GM18519 (cell line): Measurements from ENCODE around the gene CFAP46.
"Not testable (repeated sequence)": the region's sequence is repeated elsewhere in the genome, so short reads cannot be mapped to it uniquely, and the experiment has no call there.

Source experiments
- ATAC-seq: cut with Tn5 transposase; IDR thresholded peaks from one replicate; pipeline ENCODE4 v1.9.1; 2021; ENCODE audit warnings: mild to moderate bottlenecking, moderate library complexity; ENCODE audit not compliant: unreplicated experiment, low FRiP score

Gene CFAP46

DNA sequence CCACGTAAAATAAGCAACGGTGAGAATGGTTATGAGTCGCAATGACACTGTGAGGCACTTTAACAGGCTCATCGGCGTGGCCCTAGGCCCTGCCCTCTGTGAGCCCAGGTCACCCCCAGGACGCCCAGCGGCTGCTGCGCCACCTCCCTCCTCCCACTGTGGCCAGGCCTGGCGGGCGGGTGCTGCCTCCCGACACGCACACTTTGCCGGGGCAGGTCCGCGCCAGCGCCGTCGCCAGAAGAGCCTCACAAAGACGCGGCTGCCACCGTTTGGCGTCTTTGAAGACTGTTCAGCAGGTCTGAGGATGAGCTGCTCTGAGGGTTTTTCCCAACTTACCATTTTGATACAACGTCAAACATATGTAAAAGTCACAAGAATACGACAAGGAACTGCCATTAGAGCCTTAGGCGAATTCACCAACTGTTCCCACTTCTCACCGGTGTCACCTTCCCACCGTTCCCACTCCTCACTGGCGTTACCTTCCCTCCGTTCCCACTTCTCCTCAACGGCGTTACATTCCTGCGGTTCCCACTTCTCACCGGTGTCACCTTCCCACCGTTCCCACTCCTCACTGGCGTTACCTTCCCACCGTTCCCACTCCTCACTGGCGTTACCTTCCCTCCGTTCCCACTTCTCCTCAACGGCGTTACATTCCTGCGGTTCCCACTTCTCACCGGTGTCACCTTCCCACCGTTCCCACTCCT is 22.5 kb upstream of the CFAP46 start:
- not testable (repeated sequence) for ATAC-seq

DNA sequence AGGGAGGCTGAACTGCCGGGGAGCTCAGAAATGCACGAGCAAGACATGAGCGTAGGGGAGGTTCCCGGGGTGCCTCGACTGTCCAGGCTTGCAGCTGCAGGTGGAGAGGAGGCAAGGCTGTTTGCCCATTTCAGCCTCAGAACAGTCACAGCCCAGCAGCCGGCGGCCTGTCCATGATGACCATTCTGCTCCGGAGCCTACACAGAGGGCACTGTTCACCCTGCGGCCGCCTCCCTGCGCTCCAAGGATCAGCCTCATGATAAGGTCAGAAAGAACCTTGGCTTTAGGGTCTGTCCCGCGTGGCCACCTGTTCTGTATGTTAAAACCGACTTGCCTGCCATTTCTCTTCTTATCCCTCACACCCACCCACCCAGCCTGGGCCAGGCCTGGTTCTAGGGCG is 21.9 kb upstream of the CFAP46 start:
- no peak for ATAC-seq

DNA sequence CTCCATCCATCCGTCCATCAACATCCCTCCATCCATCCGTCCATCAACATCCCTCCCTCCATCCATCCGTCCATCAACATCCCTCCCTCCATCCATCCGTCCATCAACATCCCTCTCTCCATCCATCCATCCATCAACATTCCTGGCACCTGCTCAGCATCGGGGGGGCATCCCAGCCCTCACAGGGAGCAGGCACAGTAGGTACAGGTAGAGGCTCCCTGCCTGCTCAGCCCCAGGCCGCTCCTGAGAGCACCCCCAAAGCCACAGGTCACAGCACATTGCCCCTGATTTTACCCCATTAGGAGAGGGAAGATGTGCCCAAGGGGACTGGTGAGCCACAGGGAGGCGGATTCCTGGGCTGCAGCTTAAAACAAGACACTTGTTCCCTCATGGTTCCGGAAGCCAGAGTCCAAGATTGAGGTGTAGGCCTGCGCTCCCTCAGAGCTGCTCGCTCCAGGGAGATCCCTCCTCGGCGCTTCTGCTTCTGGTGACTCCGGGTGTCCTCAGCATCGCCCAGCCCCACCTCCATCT is 21.1 kb upstream of the CFAP46 start:
- ATAC-seq, result no peak

DNA sequence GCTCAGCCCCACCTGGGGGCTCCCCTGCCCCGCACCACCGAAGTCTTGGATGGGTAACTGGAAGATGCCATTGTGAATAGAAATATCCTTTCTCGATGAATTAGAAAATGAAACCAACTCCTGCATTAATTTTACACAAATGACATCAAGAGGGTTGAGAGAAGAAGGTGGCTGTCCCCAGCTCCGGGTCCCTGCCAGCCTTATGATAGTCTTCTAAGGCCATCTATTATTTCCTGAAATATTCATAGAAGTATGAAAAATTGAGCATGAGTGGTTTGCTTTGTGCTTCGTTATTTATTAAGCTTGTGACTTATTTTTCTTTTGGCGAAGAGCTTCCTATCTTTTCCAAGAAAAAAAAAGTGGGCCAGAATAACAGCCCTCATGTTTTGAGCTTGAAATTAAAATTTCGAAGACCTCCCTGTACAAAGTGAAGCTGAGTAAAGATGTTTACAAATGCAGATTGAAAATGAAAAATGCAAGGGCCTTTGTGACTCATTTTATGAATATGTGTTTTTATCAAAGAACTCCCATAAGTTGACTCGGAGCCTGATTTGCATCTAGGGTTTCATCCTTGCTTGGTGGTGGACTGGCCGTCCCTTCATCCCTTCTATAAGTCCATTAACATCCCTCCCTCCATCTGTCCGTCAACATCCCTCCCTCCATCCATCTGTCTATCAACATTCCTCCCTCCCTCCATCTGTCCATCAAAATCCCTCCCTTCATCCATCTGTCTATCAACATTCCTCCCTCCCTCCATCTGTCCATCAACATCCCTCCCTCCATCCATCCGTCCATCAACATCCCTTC is 20.5 kb upstream of the CFAP46 start:
- ATAC-seq, result no peak

DNA sequence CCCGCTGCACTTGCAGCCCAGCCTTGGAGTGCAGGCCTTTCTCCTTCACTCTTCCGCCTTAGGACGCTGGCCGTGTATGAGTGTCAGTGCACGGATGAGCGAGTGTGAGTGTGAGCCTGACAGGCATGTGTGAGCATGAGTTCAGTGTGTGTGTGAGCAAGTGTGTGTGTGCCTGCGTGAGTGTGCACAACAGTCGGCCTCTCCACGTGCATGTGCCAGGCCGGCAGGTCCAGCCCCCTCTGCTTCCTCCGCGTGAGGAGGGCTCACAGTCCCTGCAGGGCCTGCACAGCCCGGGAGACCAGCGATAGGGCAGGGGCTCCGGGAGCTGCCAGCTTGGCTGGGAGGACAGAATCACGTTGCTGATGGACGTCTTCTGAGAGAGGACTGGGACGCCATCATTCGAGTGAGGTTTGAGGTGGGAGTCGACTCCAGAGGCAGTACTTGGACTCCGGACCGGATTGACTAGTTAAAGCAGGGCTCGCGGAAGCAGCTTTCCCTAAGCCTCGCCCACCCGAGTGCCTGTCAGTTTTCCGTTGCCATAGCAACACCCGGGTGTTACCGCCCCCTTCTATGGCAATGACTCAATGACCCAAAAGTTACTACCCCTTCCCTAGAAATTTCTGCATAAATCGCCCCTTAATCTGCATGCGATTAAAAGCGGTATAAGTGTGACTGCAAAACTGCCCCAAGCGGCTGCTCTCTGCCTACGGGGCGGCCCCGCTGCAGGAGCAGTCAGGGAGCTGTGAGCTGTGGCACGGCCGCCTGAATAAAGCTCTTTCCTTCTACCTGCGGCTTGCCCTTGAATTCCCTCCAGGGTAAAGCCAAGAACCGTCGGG is 19.6 kb upstream of the CFAP46 start:
- no peak for ATAC-seq

DNA sequence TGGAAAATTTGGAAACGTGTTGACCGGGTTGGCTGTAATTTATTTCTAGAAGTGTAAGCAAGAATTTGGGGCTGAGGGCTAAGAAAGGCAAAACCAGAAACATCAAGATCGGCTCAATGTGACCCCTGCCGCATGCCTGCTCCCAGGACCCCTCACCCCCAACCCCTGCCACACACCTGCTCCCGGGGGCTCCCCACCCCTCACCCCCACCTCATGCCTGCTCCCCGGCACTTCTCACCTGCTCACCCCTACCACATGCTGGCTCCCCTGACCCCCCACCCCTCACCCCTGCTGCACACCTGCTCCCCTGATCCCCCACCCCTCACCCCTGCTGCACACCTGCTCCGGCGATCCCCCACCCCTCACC is 19.0 kb upstream of the CFAP46 start:
- no peak for ATAC-seq

DNA sequence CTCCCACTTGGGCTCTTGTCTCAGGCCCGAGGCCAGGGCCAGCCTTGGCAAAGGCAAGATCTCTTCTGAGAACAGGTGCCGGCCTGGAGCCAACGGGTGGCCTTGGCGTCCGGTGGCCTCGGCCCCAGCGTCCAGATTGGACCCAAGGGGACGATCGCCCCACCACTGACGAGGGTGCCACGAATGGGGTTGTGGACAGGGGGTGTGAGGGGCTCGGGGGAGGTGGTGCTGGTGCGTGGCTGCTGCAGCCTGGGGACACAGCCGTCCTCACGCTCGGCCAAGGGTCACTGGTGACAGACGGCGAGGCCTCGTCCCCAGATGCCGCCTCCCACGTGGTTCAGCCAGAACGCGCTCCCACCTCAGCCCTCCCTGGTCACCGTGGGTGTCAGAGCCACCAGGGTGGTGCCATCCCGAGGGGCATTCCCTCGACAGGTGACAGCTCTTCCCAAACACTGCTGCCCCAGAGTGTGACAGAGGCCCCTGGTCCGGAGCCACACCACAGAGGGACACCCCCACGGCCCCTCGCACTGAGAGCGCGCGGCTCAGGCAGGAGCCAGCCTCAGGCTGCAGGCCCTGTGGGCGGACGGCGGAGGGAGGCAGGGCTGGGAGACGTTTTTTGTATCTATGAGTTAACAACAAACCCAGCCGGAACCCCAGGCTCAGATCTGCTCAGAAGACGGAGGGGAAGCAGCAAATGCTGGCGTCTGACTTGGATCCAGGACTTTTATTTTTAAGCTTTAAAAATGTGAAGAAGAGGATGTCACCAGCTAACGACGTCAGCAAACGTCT is 18.5 kb upstream of the CFAP46 start:
- ATAC-seq, result no peak

DNA sequence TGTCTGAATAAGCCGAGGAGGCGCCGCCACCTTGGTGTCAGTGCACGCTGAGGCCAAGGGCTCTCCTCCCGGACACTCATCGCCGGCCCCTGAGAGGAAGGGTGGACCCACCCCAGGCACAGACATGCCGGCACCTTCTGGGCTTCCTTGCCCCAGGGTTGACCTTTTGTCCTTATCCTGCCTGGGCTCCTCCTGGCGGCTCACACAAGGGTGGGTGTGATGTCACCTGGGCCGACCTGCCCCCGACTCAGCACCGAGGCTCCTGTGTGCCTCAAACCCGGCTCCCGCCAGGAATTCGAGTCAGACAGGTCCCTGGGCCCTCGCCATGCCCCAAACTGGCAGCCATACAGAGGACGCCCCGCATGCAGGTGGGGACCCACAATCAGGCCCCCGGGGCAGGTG is 17.7 kb upstream of the CFAP46 start:
- no peak for ATAC-seq

DNA sequence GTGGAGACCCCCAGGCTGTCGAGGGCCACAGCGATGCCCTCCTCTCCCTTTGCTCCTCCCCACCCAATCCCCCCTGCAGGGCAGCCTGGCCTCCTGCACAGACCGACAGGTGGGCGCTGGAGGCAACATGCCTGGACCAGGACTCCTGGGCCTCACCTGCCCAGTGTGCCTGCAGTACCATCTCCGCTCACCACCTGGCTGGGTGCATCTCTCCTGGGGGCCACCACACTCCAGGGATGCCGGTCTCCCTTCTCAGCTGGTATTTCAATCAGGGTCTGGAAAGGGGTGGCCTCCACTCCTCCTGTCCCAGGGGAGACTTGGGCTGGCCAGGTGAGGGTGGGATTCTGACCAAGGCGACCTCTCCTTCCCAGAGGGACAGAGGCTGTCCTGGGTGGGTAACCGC is 17.2 kb upstream of the CFAP46 start:
- ATAC-seq, result no peak

DNA sequence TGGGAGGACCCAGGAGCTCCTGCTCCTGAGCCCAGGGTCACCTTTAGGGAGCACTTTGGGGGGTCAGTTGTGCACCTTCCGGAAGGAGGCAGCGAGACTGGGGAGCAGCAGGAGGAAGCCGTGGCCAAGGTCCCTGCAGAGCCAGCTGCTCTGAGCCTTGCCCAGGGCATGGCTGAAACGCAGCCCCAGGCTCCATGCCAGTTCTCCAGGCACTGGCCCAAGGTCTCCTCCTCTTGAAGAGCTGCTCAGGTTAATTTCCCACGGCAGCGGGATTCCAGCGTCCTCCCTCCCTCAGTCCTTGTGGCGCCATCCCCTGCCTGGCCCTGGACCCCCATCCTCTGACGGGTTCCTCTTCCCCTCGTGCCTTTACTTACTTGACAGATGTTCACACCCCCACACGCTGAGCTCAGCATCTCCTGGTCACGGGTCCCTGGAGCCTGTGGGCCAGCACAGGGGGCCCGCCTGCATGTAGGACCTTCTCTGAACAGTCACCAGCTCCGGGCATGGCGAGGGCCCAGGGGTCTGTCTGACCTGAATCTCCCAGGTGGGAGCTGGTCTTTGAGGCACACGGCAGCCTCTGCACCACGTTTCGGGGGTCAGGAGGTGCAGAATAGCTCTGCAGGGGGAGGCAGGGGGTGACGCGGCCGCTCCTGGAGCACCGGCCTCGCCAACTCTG is 16.7 kb upstream of the CFAP46 start:
- ATAC-seq, result no peak

DNA sequence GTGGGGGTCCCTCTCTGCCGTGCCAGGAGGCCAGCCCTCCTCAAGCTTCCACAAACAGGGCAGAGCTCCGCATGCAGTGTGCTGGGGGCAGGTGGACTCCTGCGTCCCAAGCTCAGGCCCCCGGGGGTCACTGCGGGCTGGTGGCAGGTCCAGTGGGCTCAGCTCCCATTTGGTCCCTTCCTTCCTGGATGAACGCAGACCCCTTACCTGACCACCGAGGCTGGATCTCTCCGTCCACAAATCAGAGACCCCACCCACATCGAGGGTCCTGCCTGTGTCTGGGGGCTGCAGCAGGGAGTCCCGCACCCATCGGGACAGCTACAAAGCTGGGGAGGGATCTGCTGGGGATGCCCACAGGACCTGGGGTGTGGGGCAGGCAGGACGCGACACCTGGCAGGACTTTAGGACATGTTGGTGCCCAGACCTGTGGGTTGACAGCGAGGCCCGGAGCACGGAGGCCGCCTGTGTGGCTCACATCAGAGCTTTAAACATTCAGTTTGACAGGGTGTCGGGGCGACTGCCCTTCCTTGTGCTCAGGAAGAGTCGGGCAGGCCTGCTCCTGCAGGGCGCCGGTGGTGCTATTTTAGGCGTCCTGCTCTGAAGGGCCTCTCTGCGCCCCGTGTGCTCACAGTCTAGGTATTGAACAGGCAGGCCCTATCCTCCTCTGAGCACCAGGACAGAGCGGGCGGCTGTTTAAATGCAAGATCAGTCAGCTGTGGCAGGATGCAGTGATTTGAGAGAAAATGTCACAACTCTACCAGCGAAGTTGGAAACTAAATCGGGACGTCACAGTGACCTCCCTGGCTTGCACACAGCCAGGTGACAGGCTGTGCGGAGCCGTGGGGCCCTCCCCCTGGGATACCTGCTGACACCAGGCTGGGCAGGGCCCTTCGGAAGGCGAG is 15.9 kb upstream of the CFAP46 start:
- ATAC-seq, result no peak

DNA sequence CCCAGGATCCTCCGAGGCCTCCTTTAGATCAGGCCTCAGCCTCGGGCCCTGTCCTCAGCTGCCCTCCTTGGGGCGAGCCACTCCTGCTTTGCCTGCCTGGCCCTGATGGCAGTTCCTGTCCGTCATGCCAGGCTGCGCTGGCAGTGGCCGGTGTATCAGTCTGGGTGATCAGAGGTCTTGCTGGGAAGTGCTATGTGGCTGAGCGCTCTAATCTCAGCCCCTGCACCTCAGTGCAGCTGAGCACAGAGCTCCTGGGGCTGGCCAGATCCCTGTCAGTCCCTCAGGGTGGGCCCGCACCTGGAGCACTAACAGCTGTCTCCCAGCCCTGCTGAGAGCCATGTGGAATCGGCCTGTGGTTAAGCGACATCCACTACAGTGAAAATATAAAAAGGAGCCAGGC is 14.8 kb upstream of the CFAP46 start:
- ATAC-seq, result no peak

DNA sequence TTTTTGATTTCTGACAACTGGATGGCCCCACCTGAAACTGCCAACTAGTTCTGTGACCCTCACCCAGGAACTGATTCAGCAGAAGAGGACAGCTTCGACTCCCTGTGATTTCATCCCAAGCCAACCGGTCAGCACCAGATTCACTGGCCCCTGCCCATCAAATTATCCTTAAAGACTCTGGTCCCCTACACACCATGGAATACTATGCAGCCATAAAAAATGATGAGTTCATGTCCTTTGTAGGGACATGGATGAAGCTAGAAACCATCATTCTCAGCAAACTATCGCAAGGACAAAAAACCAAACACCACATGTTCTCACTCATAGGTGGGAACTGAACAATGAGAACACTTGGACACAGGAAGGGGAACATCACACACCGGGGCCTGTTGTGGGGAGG is 13.9 kb upstream of the CFAP46 start:
- ATAC-seq, result not testable (repeated sequence)

DNA sequence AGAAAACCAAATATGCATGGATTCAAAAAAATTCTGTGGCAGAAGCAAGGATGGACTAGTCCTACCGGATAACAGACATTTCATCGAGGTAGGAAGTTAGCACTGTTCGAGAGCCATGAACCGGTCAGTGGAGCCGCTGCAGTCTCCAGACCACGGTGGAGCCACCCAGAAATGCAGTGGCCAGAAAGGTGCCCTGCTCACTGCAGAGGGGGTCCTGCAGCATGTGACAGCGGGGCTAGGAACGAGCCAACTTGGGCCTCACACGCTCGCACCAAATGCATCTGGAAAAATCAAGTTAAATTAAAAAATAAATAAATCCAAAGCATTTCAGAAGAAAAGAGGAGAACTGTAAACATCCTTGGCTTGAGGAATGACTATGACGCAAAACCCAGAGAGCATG is 13.1 kb upstream of the CFAP46 start:
- no peak for ATAC-seq

DNA sequence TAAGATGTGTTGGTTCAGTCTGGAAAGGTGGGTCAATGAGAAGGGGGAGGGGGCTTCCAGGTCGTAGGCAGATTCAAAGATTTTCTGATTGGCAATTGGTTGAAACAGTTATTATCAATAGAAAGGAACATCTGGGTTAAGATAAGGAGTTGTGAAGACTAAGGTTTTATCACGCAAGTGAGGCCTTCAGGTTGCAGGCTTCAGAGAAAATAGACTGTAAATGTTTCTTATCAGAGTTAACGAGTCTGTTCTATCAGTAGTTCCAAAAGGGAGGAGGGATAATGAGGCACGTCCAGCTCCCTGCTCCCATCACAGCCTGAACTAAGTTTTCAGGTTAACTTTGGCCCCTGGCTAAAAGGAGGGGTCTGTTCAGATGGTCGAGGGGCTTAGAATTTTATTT is 11.1 kb upstream of the CFAP46 start:
- no peak for ATAC-seq

DNA sequence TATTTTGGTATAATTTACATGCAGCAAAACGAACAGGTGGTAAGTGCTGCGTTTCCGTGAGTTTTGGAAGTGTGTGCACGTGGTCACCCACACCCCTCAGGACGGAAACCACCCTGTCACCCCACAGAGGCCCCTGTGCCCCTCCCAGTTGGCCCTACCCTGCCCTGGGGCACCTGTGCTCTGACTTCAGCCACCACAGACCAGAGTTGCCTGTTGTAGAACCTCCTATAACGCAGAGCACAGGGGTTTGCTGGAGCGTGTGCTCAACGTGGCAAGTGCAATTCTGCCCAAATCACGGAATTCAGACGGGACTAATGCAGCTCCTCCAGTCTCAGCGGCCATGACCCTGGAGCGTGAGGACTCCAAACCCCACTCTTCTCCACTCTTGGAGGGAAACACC is 9.6 kb upstream of the CFAP46 start:
- no peak for ATAC-seq

DNA sequence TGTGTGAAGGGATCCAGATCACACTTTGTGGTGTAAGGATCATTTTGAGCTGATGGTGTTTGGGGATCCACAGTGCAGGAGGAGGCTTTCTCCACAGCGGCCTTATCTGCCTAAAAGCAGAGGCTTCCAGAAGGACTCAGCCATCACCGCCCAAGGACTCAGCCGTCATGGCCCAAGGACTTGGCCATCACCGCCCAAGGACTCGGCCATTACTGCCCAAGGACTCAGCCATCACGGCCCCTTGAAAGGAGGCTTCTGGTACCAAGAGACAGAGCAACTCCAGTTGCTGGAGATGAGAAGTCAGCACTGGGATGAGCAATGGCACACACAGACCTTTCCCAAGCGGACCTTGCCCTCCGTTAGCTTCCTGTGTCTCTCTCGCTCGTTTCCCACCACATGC is 6.0 kb upstream of the CFAP46 start:
- ATAC-seq, result no peak

DNA sequence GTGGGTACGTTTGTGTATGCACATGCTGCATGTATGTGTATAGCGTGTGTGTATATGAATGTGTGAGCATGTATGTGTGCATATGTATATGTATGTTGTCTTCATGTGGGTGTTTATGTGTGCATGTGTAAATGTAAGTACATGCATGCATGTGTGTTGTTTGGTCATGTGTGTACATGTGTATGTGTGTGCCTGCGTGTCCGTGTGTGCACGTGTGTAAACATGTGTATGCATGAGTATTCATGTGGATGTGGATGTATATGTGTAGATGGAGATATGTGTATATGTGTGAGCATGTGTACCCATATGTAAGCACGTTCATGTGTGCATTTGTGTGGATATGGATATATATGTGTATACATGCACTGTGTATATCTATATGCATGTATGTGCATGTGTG is 5.5 kb upstream of the CFAP46 start:
- ATAC-seq, result no peak
